HG03342 (cell line): ENCODE data around the gene RNF26.

Experiments
- ATAC-seq: cut with Tn5 transposase; IDR thresholded peaks from one replicate; pipeline ENCODE4 v1.9.1; 2021; ENCODE audit warnings: mild to moderate bottlenecking, moderate library complexity; ENCODE audit not compliant: unreplicated experiment

RNF26 gene

GRCh38 chr11:119368121-119369034 is 34.1 kb downstream of the RNF26 start:
- no peak for ATAC-seq

- no peak for ATAC-seq
These were observed 35.0 kb downstream of the RNF26 start for GRCh38 chr11:119369132-119369925.

GRCh38 chr11:119370486-119371046 is 36.2 kb downstream of the RNF26 start:
- no peak for ATAC-seq

GRCh38 chr11:119371067-119371601 is 36.8 kb downstream of the RNF26 start:
- no peak for ATAC-seq

GRCh38 chr11:119371778-119372182 is 37.5 kb downstream of the RNF26 start:
- ATAC-seq, result no peak

GRCh38 chr11:119372260-119373058 is 38.1 kb downstream of the RNF26 start:
- ATAC-seq, result no peak

- ATAC-seq, result no peak
These were observed 39.0 kb downstream of the RNF26 start for GRCh38 chr11:119373059-119373920.

- ATAC-seq, result no peak
These were observed 39.7 kb downstream of the RNF26 start for GRCh38 chr11:119373921-119374631.

GRCh38 chr11:119374632-119375336 is 40.5 kb downstream of the RNF26 start:
- ATAC-seq, result no peak

GRCh38 chr11:119375337-119376196 is 41.2 kb downstream of the RNF26 start:
- no peak for ATAC-seq

GRCh38 chr11:119376197-119376847 is 42.0 kb downstream of the RNF26 start:
- no peak for ATAC-seq

GRCh38 chr11:119377112-119377901 is 43.0 kb downstream of the RNF26 start:
- ATAC-seq, result no peak

GRCh38 chr11:119377961-119378667 is 43.8 kb downstream of the RNF26 start:
- no peak for ATAC-seq

GRCh38 chr11:119378851-119379465 is 44.6 kb downstream of the RNF26 start:
- ATAC-seq, result no peak
